AG09309 (cell line): Measurements from ENCODE around the gene CNN3.

Source experiments
- DNase-seq: peaks from one replicate; pipeline ENCODE4 v3.0.0-alpha.2; 2010; ENCODE audit warnings: low read depth
- H3K4me3 ChIP-seq: 2 replicates; pipeline ENCODE4 v1.5.1; 2011; ENCODE audit warnings: mild to moderate bottlenecking, low read depth, low read length, moderate library complexity; ENCODE audit not compliant: control insufficient read depth
- CTCF ChIP-seq: IDR thresholded peaks from 2 replicates; pipeline ENCODE4 v1.5.1; 2011; ENCODE audit warnings: mild to moderate bottlenecking, low read depth, low read length, inconsistent platforms; ENCODE audit not compliant: insufficient read depth, control insufficient read depth; ENCODE audit errors: missing control alignments

The CNN3 gene

DNA sequence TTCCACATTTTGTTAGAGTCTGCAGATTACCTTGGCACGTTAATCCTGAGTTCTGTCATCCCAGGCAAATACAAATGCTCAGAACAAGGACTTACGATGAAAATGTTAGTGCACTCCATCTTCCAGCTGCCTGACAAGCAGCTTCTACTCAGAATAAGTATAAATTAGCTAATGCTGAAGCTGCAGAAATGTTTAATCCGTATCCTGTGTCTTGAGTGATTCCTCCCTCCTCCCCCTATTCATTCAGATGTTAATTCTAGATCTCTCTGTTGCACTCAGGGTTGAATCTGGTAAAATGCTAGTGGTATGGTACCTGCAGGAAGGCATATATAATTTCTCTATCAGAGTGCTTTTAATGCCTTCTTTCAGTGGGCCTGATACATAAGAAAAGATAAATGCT is 39.8 kb downstream of the CNN3 start:
- no peak for TF ChIP-seq CTCF
- no peak overlapping the region for H3K4me3 ChIP-seq

DNA sequence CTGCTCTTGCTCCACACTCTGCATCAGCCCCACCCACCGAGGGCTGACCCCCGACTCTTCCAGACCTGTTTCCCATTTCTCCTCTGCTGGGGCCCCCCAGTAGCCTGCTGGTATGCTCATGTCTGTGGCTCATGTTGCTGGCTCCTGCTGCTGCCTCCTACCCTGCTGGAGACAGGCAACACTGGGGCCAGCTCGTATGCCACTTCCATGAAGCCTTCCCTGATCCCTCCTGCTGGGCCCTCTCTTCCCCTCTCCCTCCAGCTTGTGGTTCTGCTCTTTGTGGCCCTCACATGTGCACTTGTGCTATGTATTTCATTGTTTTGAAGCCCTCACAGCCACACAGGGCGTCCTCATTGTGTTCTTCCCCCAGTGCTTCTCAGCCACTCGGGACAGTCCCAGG is 40.5 kb downstream of the CNN3 start:
- no peak overlapping the region for H3K4me3 ChIP-seq
- TF ChIP-seq CTCF = no peak
- no peak for DNase-seq

More for the DNA sequence above, 39.8 kb downstream of the CNN3 start:
- no peak for DNase-seq

DNA sequence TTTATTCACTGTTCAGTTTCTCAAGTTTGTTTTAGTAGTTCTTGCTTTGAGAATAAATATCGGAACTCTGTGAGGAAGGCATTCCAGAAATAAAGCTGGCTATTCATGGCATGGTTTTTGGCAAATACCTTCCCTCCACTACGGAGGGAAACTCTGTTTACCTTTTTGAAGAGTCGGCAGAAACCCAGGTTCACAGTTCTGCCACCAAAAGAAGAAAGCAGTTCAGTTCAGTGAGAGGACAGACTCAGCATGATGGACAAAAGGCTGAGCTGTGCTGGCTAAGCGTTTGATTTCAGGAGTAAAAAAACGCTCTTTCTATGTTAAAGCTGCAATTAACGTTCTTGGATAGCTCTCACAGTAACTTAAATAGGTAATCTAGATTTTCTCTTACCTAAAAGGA is 42.4 kb downstream of the CNN3 start:
- DNase-seq = no peak
- H3K4me3 ChIP-seq = no peak overlapping the region
- no peak for TF ChIP-seq CTCF

DNA sequence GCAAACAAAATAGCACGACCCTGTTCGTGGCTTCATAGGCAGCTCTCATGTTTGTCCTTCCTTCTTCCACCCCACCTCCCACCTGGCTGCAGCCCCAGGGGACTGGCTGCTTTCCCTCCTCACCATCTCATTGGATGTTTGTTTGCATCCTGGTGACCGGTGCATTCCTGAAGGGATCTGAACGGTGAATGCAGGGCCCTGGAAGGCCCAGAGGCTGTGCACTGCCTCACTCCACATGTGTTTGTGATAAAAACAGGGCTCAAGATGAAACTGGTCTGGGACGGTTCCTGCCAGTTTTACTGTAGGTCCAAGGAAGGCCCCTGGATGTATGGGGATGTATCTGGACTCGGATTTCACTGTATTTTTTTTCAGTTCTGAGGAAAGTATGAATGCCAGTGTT is 42.8 kb downstream of the CNN3 start:
- no peak for DNase-seq

GRCh38 chr1:94883691-94884090 is 43.2 kb downstream of the CNN3 start:
- no peak for TF ChIP-seq CTCF
- DNase-seq = no peak
- H3K4me3 ChIP-seq = no peak overlapping the region

More for the DNA sequence above, 42.8 kb downstream of the CNN3 start:
- H3K4me3 ChIP-seq = no peak overlapping the region
- TF ChIP-seq CTCF = no peak

- no peak for DNase-seq
- no peak overlapping the region for H3K4me3 ChIP-seq
- TF ChIP-seq CTCF = no peak
Observed at GRCh38 chr1:94878329-94878728, 48.6 kb downstream of the CNN3 start.

- no peak for DNase-seq
- no peak for TF ChIP-seq CTCF
- no peak overlapping the region for H3K4me3 ChIP-seq
Observed at GRCh38 chr1:94876362-94876761, 50.5 kb downstream of the CNN3 start.
